IPS DF 4.7 (cell line): ENCODE results near the gene BZW2.
"Not testable (repeated sequence)": the region's sequence is repeated elsewhere in the genome, so short reads cannot be mapped to it uniquely, and the experiment has no call there.

Experiments used
- DNase-seq: peaks from one replicate; pipeline ENCODE4 v3.0.0-alpha.2; 2013; ENCODE audit warnings: low spot score; ENCODE audit errors: extremely low read depth

BZW2 gene

GRCh38 chr7:16670021-16670420, 24.0 kb downstream of the BZW2 start:
- DNase-seq: no peak

- DNase-seq: no peak
Measured at GRCh38 chr7:16670731-16671344, 24.9 kb downstream of the BZW2 start.

GRCh38 chr7:16671811-16672210, 25.8 kb downstream of the BZW2 start:
- DNase-seq: no peak

GRCh38 chr7:16675277-16675676, 29.3 kb downstream of the BZW2 start:
- DNase-seq: no peak

- DNase-seq: no peak
Measured at GRCh38 chr7:16677978-16678494, 32.1 kb downstream of the BZW2 start.

GRCh38 chr7:16678645-16679566, 32.9 kb downstream of the BZW2 start:
- not testable (repeated sequence) for DNase-seq

- DNase-seq: no peak
Measured at GRCh38 chr7:16684935-16685334, 39.0 kb downstream of the BZW2 start.

- no peak for DNase-seq
Measured at GRCh38 chr7:16685535-16685934, 39.6 kb downstream of the BZW2 start.

GRCh38 chr7:16688249-16688648, 42.3 kb downstream of the BZW2 start:
- no peak for DNase-seq

- no peak for DNase-seq
Measured at GRCh38 chr7:16691241-16691640, 45.3 kb downstream of the BZW2 start.

- DNase-seq: no peak
Measured at GRCh38 chr7:16693601-16694318, 47.8 kb downstream of the BZW2 start.

- DNase-seq: no peak
Measured at GRCh38 chr7:16694806-16695205, 48.8 kb downstream of the BZW2 start.

- no peak for DNase-seq
Measured at GRCh38 chr7:16695621-16696237, 49.7 kb downstream of the BZW2 start.

GRCh38 chr7:16697507-16698199, 51.7 kb downstream of the BZW2 start:
- no peak for DNase-seq

GRCh38 chr7:16698200-16698905, 52.4 kb downstream of the BZW2 start:
- no peak for DNase-seq

- no peak for DNase-seq
Measured at GRCh38 chr7:16702441-16702840, 56.5 kb downstream of the BZW2 start.

GRCh38 chr7:16708511-16708910, 62.5 kb downstream of the BZW2 start:
- no peak for DNase-seq

GRCh38 chr7:16708980-16709379, 63.0 kb downstream of the BZW2 start:
- DNase-seq: no peak

GRCh38 chr7:16710651-16711050, 64.7 kb downstream of the BZW2 start:
- no peak for DNase-seq

GRCh38 chr7:16711730-16712129, 65.7 kb downstream of the BZW2 start:
- DNase-seq: no peak
